Activated T-helper 17 cell treated with anti-CD3 and anti-CD28 coated beads, Interleukin-2, amount 50 U/mL, for 72 hours (primary cell): ENCODE measurements around the gene MUC12. TPM values are rescaled to one million over a fixed set of nuclear protein-coding genes. Genes with fewer than 3 reads are reported as not detected.

Experiments used
- ATAC-seq: fragments of 150-1000 bp; cut with Tn5 transposase; replicated peaks from 2 replicates; pipeline ENCODE4 v1.10.0; 2021; ENCODE audit warnings: mild to moderate bottlenecking, moderate library complexity
- H3K27ac Mint-ChIP-seq: one replicate; pipeline ENCODE4 v1.8.0; 2022; ENCODE audit warnings: mixed read lengths
- H3K27me3 Mint-ChIP-seq: one replicate; pipeline ENCODE4 v1.8.0; 2022; ENCODE audit warnings: mixed read lengths
- H3K36me3 Mint-ChIP-seq: one replicate; pipeline ENCODE4 v1.8.0; 2022; ENCODE audit warnings: low read depth, mild to moderate bottlenecking, mixed read lengths
- H3K4me1 Mint-ChIP-seq: one replicate; pipeline ENCODE4 v1.8.0; 2022; ENCODE audit warnings: mixed read lengths
- H3K4me3 Mint-ChIP-seq: one replicate; pipeline ENCODE4 v1.8.0; 2022; ENCODE audit warnings: mild to moderate bottlenecking, mixed read lengths
- H3K9me3 Mint-ChIP-seq: one replicate; pipeline ENCODE4 v1.8.0; 2022; ENCODE audit warnings: mixed read lengths
- total RNA-seq, 2 donors: library from RNA; stranded (reverse); gene quantifications; one replicate each; pipeline ENCODE4 v1.2.3, GENCODE V29; 2022

Gene MUC12
- total RNA-seq, 2 donors from 2014 or later: 0.79 to 0.93 TPM

GRCh38 chr7:100949227-100949932 is 20.0 kb upstream of the MUC12 start, which contains the start of gene MUC3A:
MUC3A (plus strand) TSS chr7:100949534; CDS start chr7:100949625, 91 bp downstream.
- Mint-ChIP-seq H3K36me3 (no peaks in the 10 kb centered on the region), H3K27me3 (peaks cover 14% of the 10 kb centered on the region), H3K27ac (no peak within 1 kb of the TSS), H3K9me3 (no peaks in the 10 kb centered on the region), H3K4me1 (no peaks in the 10 kb centered on the region), H3K4me3 (no peak within 1 kb of the TSS)
- no peak for ATAC-seq

GRCh38 chr7:100949933-100950443 is 19.4 kb upstream of the MUC12 start:
- ATAC-seq: no peak

GRCh38 chr7:100951172-100951571 is 18.2 kb upstream of the MUC12 start:
- no peaks in the 10 kb centered on the region for H3K36me3 Mint-ChIP-seq
- H3K4me1 Mint-ChIP-seq: no peaks in the 10 kb centered on the region
- no peak overlapping the region for H3K27ac Mint-ChIP-seq
- no peak overlapping the region for H3K4me3 Mint-ChIP-seq
- H3K27me3 Mint-ChIP-seq: peaks cover 9% of the 10 kb centered on the region
- no peak for ATAC-seq
- no peaks in the 10 kb centered on the region for H3K9me3 Mint-ChIP-seq

More at GRCh38 chr7:100949933-100950443, 19.4 kb upstream of the MUC12 start:
- no peaks in the 10 kb centered on the region for H3K9me3 Mint-ChIP-seq
- no peak overlapping the region for H3K27ac Mint-ChIP-seq
- no peak overlapping the region for H3K4me3 Mint-ChIP-seq
- H3K36me3 Mint-ChIP-seq: no peaks in the 10 kb centered on the region
- no peaks in the 10 kb centered on the region for H3K4me1 Mint-ChIP-seq
- peaks cover 14% of the 10 kb centered on the region for H3K27me3 Mint-ChIP-seq

GRCh38 chr7:100951888-100952560 is 17.3 kb upstream of the MUC12 start:
- peak; percentile 78 for ATAC-seq
- Mint-ChIP-seq H3K4me1 (no peaks in the 10 kb centered on the region), H3K27me3 (peaks cover 9% of the 10 kb centered on the region), H3K9me3 (no peaks in the 10 kb centered on the region), H3K36me3 (no peaks in the 10 kb centered on the region), H3K27ac (no peak overlapping the region), H3K4me3 (no peak overlapping the region)

- ATAC-seq: peak; percentile 66
- Mint-ChIP-seq H3K27ac (no peak overlapping the region), H3K9me3 (no peaks in the 10 kb centered on the region), H3K4me3 (no peak overlapping the region), H3K4me1 (no peaks in the 10 kb centered on the region), H3K36me3 (no peaks in the 10 kb centered on the region), H3K27me3 (peaks cover 9% of the 10 kb centered on the region)
Measured at GRCh38 chr7:100952641-100953040, 16.7 kb upstream of the MUC12 start.

GRCh38 chr7:100957832-100958421 is 11.4 kb upstream of the MUC12 start:
- no peaks in the 10 kb centered on the region for H3K9me3 Mint-ChIP-seq
- no peak for ATAC-seq
- peaks cover 4% of the 10 kb centered on the region for H3K27me3 Mint-ChIP-seq
- no peak overlapping the region for H3K4me3 Mint-ChIP-seq
- H3K27ac Mint-ChIP-seq: no peak overlapping the region
- no peaks in the 10 kb centered on the region for H3K36me3 Mint-ChIP-seq
- no peaks in the 10 kb centered on the region for H3K4me1 Mint-ChIP-seq

GRCh38 chr7:100959894-100960293 is 9.5 kb upstream of the MUC12 start:
- H3K27me3 Mint-ChIP-seq: peaks cover 12% of the 10 kb centered on the region
- no peaks in the 10 kb centered on the region for H3K36me3 Mint-ChIP-seq
- H3K9me3 Mint-ChIP-seq: no peaks in the 10 kb centered on the region
- no peak overlapping the region for H3K4me3 Mint-ChIP-seq
- no peak for ATAC-seq
- no peaks in the 10 kb centered on the region for H3K4me1 Mint-ChIP-seq
- no peak overlapping the region for H3K27ac Mint-ChIP-seq

GRCh38 chr7:100962537-100962936 is 6.8 kb upstream of the MUC12 start:
- H3K36me3 Mint-ChIP-seq: no peaks in the 10 kb centered on the region
- H3K27me3 Mint-ChIP-seq: peaks cover 30% of the 10 kb centered on the region
- H3K27ac Mint-ChIP-seq: no peak overlapping the region
- no peaks in the 10 kb centered on the region for H3K9me3 Mint-ChIP-seq
- ATAC-seq: no peak
- H3K4me1 Mint-ChIP-seq: peaks cover 10% of the 10 kb centered on the region
- no peak overlapping the region for H3K4me3 Mint-ChIP-seq

GRCh38 chr7:100963386-100963785 is 6.0 kb upstream of the MUC12 start:
- Mint-ChIP-seq H3K27ac (no peak overlapping the region), H3K36me3 (no peaks in the 10 kb centered on the region), H3K9me3 (no peaks in the 10 kb centered on the region), H3K4me1 (peaks cover 12% of the 10 kb centered on the region), H3K4me3 (no peak overlapping the region), H3K27me3 (peaks cover 39% of the 10 kb centered on the region)
- ATAC-seq: no peak

GRCh38 chr7:100963874-100964273 is 5.5 kb upstream of the MUC12 start:
- ATAC-seq: no peak
- Mint-ChIP-seq H3K4me3 (no peak overlapping the region), H3K27me3 (peaks cover 43% of the 10 kb centered on the region), H3K4me1 (peaks cover 12% of the 10 kb centered on the region), H3K36me3 (no peaks in the 10 kb centered on the region), H3K9me3 (no peaks in the 10 kb centered on the region), H3K27ac (no peak overlapping the region)

- no peak for ATAC-seq
- peaks cover 12% of the 10 kb centered on the region for H3K4me1 Mint-ChIP-seq
- H3K4me3 Mint-ChIP-seq: no peak overlapping the region
- H3K36me3 Mint-ChIP-seq: no peaks in the 10 kb centered on the region
- H3K27ac Mint-ChIP-seq: no peak overlapping the region
- H3K9me3 Mint-ChIP-seq: no peaks in the 10 kb centered on the region
- H3K27me3 Mint-ChIP-seq: peaks cover 48% of the 10 kb centered on the region
Measured at GRCh38 chr7:100964630-100965029, 4.7 kb upstream of the MUC12 start.

GRCh38 chr7:100965045-100965722 is 4.2 kb upstream of the MUC12 start:
- no peaks in the 10 kb centered on the region for H3K36me3 Mint-ChIP-seq
- H3K4me3 Mint-ChIP-seq: peak overlapping the region; percentile 67

GRCh38 chr7:100965723-100966541 is 3.4 kb upstream of the MUC12 start:
- Mint-ChIP-seq H3K4me3 (peak overlapping the region; percentile 67), H3K36me3 (no peaks in the 10 kb centered on the region), H3K9me3 (no peaks in the 10 kb centered on the region), H3K27me3 (peaks cover 48% of the 10 kb centered on the region), H3K4me1 (peaks cover 12% of the 10 kb centered on the region), H3K27ac (no peak overlapping the region)
- ATAC-seq: peak; percentile 86

More at GRCh38 chr7:100965045-100965722, 4.2 kb upstream of the MUC12 start:
- no peaks in the 10 kb centered on the region for H3K9me3 Mint-ChIP-seq
- H3K27ac Mint-ChIP-seq: no peak overlapping the region
- ATAC-seq: no peak
- peaks cover 48% of the 10 kb centered on the region for H3K27me3 Mint-ChIP-seq
- peaks cover 12% of the 10 kb centered on the region for H3K4me1 Mint-ChIP-seq
